Mammary epithelial cell (primary cell): ENCODE data around the gene SLC24A2.

Experiments
- EZH2 ChIP-seq: IDR thresholded peaks from 2 replicates; pipeline ENCODE4 v1.6.1; 2012; ENCODE audit warnings: low read length, inconsistent platforms, borderline replicate concordance
- TF ChIP-seq, protein P1 (sequence below), 2 donors: IDR thresholded peaks in 1 of 2; conservative IDR thresholded peaks in 1 of 2; 2 replicates each; pipeline ENCODE4 v1.5.1; 2011 to 2012; ENCODE audit warnings: inconsistent platforms in 2 of 2, low read length in 2 of 2, mild to moderate bottlenecking in 2 of 2, control low read depth in 1 of 2, low read depth in 1 of 2; ENCODE audit not compliant: insufficient read depth in 1 of 2; ENCODE audit errors: extremely low read depth in 1 of 2

- TF ChIP-seq, protein P1, sequence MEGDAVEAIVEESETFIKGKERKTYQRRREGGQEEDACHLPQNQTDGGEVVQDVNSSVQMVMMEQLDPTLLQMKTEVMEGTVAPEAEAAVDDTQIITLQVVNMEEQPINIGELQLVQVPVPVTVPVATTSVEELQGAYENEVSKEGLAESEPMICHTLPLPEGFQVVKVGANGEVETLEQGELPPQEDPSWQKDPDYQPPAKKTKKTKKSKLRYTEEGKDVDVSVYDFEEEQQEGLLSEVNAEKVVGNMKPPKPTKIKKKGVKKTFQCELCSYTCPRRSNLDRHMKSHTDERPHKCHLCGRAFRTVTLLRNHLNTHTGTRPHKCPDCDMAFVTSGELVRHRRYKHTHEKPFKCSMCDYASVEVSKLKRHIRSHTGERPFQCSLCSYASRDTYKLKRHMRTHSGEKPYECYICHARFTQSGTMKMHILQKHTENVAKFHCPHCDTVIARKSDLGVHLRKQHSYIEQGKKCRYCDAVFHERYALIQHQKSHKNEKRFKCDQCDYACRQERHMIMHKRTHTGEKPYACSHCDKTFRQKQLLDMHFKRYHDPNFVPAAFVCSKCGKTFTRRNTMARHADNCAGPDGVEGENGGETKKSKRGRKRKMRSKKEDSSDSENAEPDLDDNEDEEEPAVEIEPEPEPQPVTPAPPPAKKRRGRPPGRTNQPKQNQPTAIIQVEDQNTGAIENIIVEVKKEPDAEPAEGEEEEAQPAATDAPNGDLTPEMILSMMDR (conservative IDR thresholded peaks at IDR 0.05 in 1 of 2, IDR thresholded peaks at IDR 0.05 in 1 of 2; ENCODE audit: extremely low read depth in 1 of 2, insufficient read depth in 1 of 2, low read depth in 1 of 2, low read length in 2 of 2) = no peak
- no peak for TF ChIP-seq EZH2
These were observed 23.4 kb upstream of the SLC24A2 start for GRCh38 chr9:19812194-19812593.
